ENCODE measurements around the gene MYO15B.

DNA sequence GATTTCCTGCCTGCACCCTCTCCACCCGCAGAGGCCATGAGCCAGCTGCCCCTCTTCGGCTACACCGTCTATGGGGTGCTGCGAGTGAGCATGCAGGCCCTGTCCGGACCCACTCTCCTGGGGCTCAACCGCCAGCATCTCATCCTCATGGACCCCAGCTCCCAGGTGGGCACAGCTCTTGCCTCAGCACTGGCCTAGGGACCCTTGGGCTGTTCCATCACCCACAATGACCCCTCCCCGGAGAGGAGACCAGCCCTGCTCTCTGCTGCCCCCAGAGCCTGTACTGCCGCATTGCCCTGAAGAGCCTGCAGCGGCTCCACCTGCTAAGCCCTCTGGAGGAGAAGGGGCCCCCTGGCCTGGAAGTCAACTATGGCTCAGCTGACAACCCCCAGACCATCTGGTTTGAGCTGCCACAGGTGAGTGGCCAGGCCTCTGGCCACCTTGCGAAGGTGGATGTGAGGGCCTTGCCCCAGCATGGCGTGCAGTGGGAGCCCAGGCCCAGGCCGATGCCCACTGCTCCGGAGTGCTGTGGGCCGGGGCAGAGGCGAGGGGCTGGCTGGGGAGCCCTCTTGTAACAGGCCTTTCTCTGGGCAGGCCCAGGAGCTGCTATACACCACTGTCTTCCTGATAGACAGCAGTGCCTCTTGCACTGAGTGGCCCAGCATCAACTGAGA lies 38.4 kb downstream of the MYO15B start:
- TF ChIP-seq ZNF549 (CRISPR knock-in tag; IDR thresholded peaks at IDR 0.05) (no peak), PAF1 (CRISPR knock-in tag; IDR thresholded peaks at IDR 0.05) (no peak), POLR2AphosphoS5 (IDR thresholded peaks at IDR 0.05; ENCODE audit: low read depth, low read length) (no peak), ZNF777 (CRISPR knock-in tag; IDR thresholded peaks at IDR 0.05) (no peak), ELF1 (CRISPR knock-in tag; IDR thresholded peaks at IDR 0.05) (no peak)
- TF ChIP-seq, protein P1, sequence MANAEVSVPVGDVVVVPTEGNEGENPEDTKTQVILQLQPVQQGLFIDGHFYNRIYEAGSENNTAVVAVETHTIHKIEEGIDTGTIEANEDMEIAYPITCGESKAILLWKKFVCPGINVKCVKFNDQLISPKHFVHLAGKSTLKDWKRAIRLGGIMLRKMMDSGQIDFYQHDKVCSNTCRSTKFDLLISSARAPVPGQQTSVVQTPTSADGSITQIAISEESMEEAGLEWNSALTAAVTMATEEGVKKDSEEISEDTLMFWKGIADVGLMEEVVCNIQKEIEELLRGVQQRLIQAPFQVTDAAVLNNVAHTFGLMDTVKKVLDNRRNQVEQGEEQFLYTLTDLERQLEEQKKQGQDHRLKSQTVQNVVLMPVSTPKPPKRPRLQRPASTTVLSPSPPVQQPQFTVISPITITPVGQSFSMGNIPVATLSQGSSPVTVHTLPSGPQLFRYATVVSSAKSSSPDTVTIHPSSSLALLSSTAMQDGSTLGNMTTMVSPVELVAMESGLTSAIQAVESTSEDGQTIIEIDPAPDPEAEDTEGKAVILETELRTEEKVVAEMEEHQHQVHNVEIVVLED (CRISPR knock-in tag; IDR thresholded peaks at IDR 0.05; ENCODE audit: borderline replicate concordance) = no peak
- TF ChIP-seq, protein P2, sequence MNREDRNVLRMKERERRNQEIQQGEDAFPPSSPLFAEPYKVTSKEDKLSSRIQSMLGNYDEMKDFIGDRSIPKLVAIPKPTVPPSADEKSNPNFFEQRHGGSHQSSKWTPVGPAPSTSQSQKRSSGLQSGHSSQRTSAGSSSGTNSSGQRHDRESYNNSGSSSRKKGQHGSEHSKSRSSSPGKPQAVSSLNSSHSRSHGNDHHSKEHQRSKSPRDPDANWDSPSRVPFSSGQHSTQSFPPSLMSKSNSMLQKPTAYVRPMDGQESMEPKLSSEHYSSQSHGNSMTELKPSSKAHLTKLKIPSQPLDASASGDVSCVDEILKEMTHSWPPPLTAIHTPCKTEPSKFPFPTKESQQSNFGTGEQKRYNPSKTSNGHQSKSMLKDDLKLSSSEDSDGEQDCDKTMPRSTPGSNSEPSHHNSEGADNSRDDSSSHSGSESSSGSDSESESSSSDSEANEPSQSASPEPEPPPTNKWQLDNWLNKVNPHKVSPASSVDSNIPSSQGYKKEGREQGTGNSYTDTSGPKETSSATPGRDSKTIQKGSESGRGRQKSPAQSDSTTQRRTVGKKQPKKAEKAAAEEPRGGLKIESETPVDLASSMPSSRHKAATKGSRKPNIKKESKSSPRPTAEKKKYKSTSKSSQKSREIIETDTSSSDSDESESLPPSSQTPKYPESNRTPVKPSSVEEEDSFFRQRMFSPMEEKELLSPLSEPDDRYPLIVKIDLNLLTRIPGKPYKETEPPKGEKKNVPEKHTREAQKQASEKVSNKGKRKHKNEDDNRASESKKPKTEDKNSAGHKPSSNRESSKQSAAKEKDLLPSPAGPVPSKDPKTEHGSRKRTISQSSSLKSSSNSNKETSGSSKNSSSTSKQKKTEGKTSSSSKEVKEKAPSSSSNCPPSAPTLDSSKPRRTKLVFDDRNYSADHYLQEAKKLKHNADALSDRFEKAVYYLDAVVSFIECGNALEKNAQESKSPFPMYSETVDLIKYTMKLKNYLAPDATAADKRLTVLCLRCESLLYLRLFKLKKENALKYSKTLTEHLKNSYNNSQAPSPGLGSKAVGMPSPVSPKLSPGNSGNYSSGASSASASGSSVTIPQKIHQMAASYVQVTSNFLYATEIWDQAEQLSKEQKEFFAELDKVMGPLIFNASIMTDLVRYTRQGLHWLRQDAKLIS (CRISPR knock-in tag; IDR thresholded peaks at IDR 0.05) = no peak
- TF ChIP-seq, protein P3, sequence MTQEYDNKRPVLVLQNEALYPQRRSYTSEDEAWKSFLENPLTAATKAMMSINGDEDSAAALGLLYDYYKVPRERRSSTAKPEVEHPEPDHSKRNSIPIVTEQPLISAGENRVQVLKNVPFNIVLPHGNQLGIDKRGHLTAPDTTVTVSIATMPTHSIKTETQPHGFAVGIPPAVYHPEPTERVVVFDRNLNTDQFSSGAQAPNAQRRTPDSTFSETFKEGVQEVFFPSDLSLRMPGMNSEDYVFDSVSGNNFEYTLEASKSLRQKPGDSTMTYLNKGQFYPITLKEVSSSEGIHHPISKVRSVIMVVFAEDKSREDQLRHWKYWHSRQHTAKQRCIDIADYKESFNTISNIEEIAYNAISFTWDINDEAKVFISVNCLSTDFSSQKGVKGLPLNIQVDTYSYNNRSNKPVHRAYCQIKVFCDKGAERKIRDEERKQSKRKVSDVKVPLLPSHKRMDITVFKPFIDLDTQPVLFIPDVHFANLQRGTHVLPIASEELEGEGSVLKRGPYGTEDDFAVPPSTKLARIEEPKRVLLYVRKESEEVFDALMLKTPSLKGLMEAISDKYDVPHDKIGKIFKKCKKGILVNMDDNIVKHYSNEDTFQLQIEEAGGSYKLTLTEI (CRISPR knock-in tag; conservative IDR thresholded peaks at IDR 0.05) = no peak

All from HepG2 (cell line).